K562 (cell line): ENCODE measurements around the gene ASGR2. TPM values are rescaled to one million over a fixed set of nuclear protein-coding genes. Genes with fewer than 3 reads are reported as not detected.
"Not testable (repeated sequence)": the region's sequence is repeated elsewhere in the genome, so short reads cannot be mapped to it uniquely, and the experiment has no call there.

Experiments
- ATAC-seq: fragments of 200-7000 bp; cut with Tn5 transposase; 3 replicates; pipeline ENCODE4 v1.9.1; 2020; ENCODE audit warnings: moderate library complexity
- BruUV-seq: library from RNA; stranded (reverse); fragments of 400-500 nt; replicated peaks from 2 replicates; lab custom pipeline; 2021; lab: Mats Ljungman, UMichigan
- CTCF ChIA-PET: fragments of 300-600 bp; formaldehyde crosslinking; extraction: SDS; loops from one replicate; lab custom pipeline; 2021; ENCODE audit warnings: low intra/inter-chr PET ratio; lab: Yijun Ruan, JAX
- POLR2A ChIA-PET: fragments of 300-600, 350-650 bp; sonication (Branson Sonifier 250); formaldehyde crosslinking; extraction: SDS; loops from one replicate; lab custom pipeline; 2021; ENCODE audit warnings: antibody characterized with exemption, inconsistent platforms; lab: Yijun Ruan, JAX
- DNase-seq, 4 experiments: peaks; one replicate each; pipeline versions ENCODE4 v3.0.0 to v3.0.0-alpha.2; 2011 to 2018; ENCODE audit warnings: low spot score in 3 of 4, mixed read lengths in 3 of 4; ENCODE audit errors: extremely low read depth in 1 of 4
- FAIRE-seq: peaks from 2 replicates; lab custom pipeline; 2011; peaks lifted over from hg19 to GRCh38; lab: Jason Lieb, UNC
- H2AFZ ChIP-seq: 2 replicates; pipeline ENCODE4 v1.6.0; 2011; ENCODE audit warnings: low read depth, low read length, control low read depth, inconsistent platforms
- H3K27ac ChIP-seq: fragments of 200-600 bp; 3 replicates; pipeline ENCODE4 v1.8.0; 2011; ENCODE audit warnings: low read depth, mild to moderate bottlenecking, control low read depth, inconsistent platforms, low read length, moderate library complexity, mixed read lengths; ENCODE audit errors: extremely low read depth
- H3K27me3 ChIP-seq, 2 experiments: fragments of 300-600 bp in 1 of 2; 2 replicates in 1 of 2; 3 replicates in 1 of 2; pipeline versions ENCODE4 v1.6.0 to v1.8.0; 2011; ENCODE audit warnings: inconsistent platforms in 2 of 2, low read length in 2 of 2, mild to moderate bottlenecking in 1 of 2, mixed read lengths in 1 of 2, moderate library complexity in 1 of 2; ENCODE audit not compliant: control insufficient read depth in 2 of 2, insufficient read depth in 2 of 2
- H3K36me3 ChIP-seq: fragments of 300-600 bp; 3 replicates; pipeline ENCODE4 v1.8.0; 2011; ENCODE audit warnings: mild to moderate bottlenecking, low read length, inconsistent platforms; ENCODE audit not compliant: control insufficient read depth, insufficient read depth
- H3K4me1 ChIP-seq, 2 experiments: fragments of 200-600 bp in 1 of 2; replicated peaks in 1 of 2; 2 replicates in 1 of 2; 3 replicates in 1 of 2; pipeline versions ENCODE4 v1.5.1 to v1.8.0; 2011; ENCODE audit warnings: inconsistent platforms in 2 of 2, low read length in 2 of 2, mild to moderate bottlenecking in 1 of 2, mixed read lengths in 1 of 2, moderate library complexity in 1 of 2; ENCODE audit not compliant: control insufficient read depth in 2 of 2, insufficient read depth in 2 of 2
- H3K4me2 ChIP-seq: 2 replicates; pipeline ENCODE4 v1.6.1; 2011; ENCODE audit warnings: low read length, control low read depth, inconsistent platforms, mixed read lengths; ENCODE audit not compliant: insufficient read depth
- H3K4me3 ChIP-seq: fragments of 200-600 bp; sonication (generic), shearing (Covaris generic); 2 replicates; pipeline ENCODE4 v1.5.1; 2016; ENCODE audit warnings: control low read depth, inconsistent platforms
- H3K79me2 ChIP-seq: fragments of 200-600 bp; 3 replicates; pipeline ENCODE4 v1.8.0; 2011; ENCODE audit warnings: low read length, inconsistent platforms; ENCODE audit not compliant: control insufficient read depth, insufficient read depth
- H3K9ac ChIP-seq, 2 experiments: 2 replicates each; pipeline versions ENCODE4 v1.6.0 to v1.6.1; 2011; ENCODE audit warnings: low read depth in 2 of 2, low read length in 2 of 2, control low read depth in 1 of 2, inconsistent platforms in 1 of 2, mild to moderate bottlenecking in 1 of 2, mixed read lengths in 1 of 2; ENCODE audit not compliant: insufficient read depth in 1 of 2
- H3K9me1 ChIP-seq: one replicate; pipeline ENCODE4 v1.6.0; 2011; ENCODE audit warnings: inconsistent platforms, mild to moderate bottlenecking, low read length, moderate library complexity; ENCODE audit not compliant: control insufficient read depth, insufficient read depth
- H3K9me3 ChIP-seq: replicated peaks from 2 replicates; pipeline ENCODE4 v1.5.1; 2011; ENCODE audit warnings: low read depth, low read length, inconsistent platforms; ENCODE audit not compliant: control insufficient read depth, insufficient read depth
- H4K20me1 ChIP-seq: replicated peaks from 2 replicates; pipeline ENCODE4 v1.6.1; 2011; ENCODE audit warnings: low read length, inconsistent platforms, mixed read lengths; ENCODE audit not compliant: control insufficient read depth, insufficient read depth
- C11orf30 ChIP-seq: fragments of 450-650 bp; IDR thresholded peaks from 2 replicates; pipeline ENCODE4 v1.6.1; 2016; ENCODE audit warnings: low read depth, mild to moderate bottlenecking
- COPS2 ChIP-seq: fragments of 450-650 bp; conservative IDR thresholded peaks from 2 replicates; pipeline ENCODE4 v1.6.1; 2016; ENCODE audit warnings: mild to moderate bottlenecking, moderate library complexity
- FOS ChIP-seq: IDR thresholded peaks from 3 replicates; pipeline ENCODE4 v1.6.1; 2011; ENCODE audit not compliant: insufficient read length; ENCODE audit errors: extremely low read depth
- FOXA3 ChIP-seq, 2 experiments: fragments of 450-650 bp in 1 of 2; sonication (generic) in 1 of 2; formaldehyde crosslinking; IDR thresholded peaks in 1 of 2; conservative IDR thresholded peaks in 1 of 2; 2 replicates each; pipeline versions ENCODE4 v1.4.0 to v1.8.0; 2020 to 2022; ENCODE audit warnings: mild to moderate bottlenecking in 2 of 2, missing genetic modification reagents in 1 of 2
- HMGN3 ChIP-seq: IDR thresholded peaks from 2 replicates; pipeline ENCODE4 v1.6.1; 2011; ENCODE audit warnings: borderline replicate concordance, low read depth, mild to moderate bottlenecking, mixed read lengths, low read length; ENCODE audit not compliant: insufficient read length; ENCODE audit errors: extremely low read depth
- IRF2 ChIP-seq: sonication (generic); formaldehyde crosslinking; IDR thresholded peaks from 2 replicates; pipeline ENCODE4 v1.8.1; 2022; ENCODE audit warnings: mild to moderate bottlenecking, missing genetic modification reagents
- USF2 ChIP-seq: sonication (generic); formaldehyde crosslinking; IDR thresholded peaks from 2 replicates; pipeline ENCODE4 v1.5.0; 2020; ENCODE audit warnings: missing genetic modification reagents
- ZNF133 ChIP-seq: fragments of 250-450 bp; sonication (Bioruptor Pico); IDR thresholded peaks from 2 replicates; pipeline ENCODE4 v1.4.0; 2020; ENCODE audit warnings: mild to moderate bottlenecking
- ZNF280A ChIP-seq: fragments of 450-650 bp; IDR thresholded peaks from 2 replicates; pipeline ENCODE4 v1.6.1; 2018; ENCODE audit warnings: mild to moderate bottlenecking, low read depth; ENCODE audit not compliant: partially characterized antibody
- ZNF316 ChIP-seq: fragments of 450-650 bp; IDR thresholded peaks from 2 replicates; pipeline ENCODE4 v1.6.1; 2016
- ZNF324 ChIP-seq: fragments of 250-450 bp; sonication (Bioruptor Pico); IDR thresholded peaks from 2 replicates; pipeline ENCODE4 v1.4.0; 2020; ENCODE audit warnings: mild to moderate bottlenecking
- ZNF639 ChIP-seq, 2 experiments: fragments of 200-800 bp in 1 of 2; sonication (Bioruptor generic) in 1 of 2; sonication (generic) in 1 of 2; formaldehyde crosslinking in 1 of 2; IDR thresholded peaks in 1 of 2; conservative IDR thresholded peaks in 1 of 2; 2 replicates each; pipeline versions ENCODE4 v1.5.0 to v1.6.1; 2016 to 2020; ENCODE audit warnings: missing compliant biosample characterization in 1 of 2, missing genetic modification characterization in 1 of 2, missing genetic modification reagents in 1 of 2
- WGBS: fragments of 100-300 bp; shearing (Covaris generic); methylation state at CpG from one replicate; pipeline ENCODE4 v1.1.6; 2016; ENCODE audit warnings: low coverage, mixed read lengths; ENCODE audit not compliant: insufficient coverage; ENCODE audit errors: missing lambda C conversion rate; 5-methylcytosine and 5-hydroxymethylcytosine counted together
- in situ Hi-C: fragments of 300-500 bp; cut with MboI; formaldehyde crosslinking; loops from 4 replicates; pipeline ENCODE4 v1.15.0; 2018; ENCODE audit warnings: inconsistent platforms, mixed read lengths
- intact Hi-C: fragments of 100-400 bp; cut with micrococcal nuclease; formaldehyde crosslinking; loops from 2 replicates; pipeline ENCODE4 v1.14.2; 2022
- polyA plus RNA-seq, 8 experiments: library from polyadenylated mRNA; depleted of rRNA in 4 of 8; stranded (reverse) in 5 of 8; unstranded in 3 of 8; fragments of >200 nt; fragmentation: Nextera tagmentation in 2 of 8; fragmentation: Illumina TruSeq in 1 of 8; extraction: Ambion mirVana in 2 of 8; extraction: Trizol in 1 of 8; gene quantifications; 2 replicates each; pipeline versions ENCODE4 v1.2.1 to v1.2.3, GENCODE V29; 2011 to 2014; ENCODE audit warnings: inconsistent platforms in 1 of 8, missing spikeins in 1 of 8
- total RNA-seq, 7 experiments: library from RNA; depleted of rRNA in 6 of 7; stranded (reverse); fragments of >200 nt in 6 of 7; fragmentation: Illumina TruSeq in 2 of 7; extraction: Trizol in 2 of 7; gene quantifications; 2 replicates each; pipeline versions ENCODE4 v1.2.1 to v1.2.3, GENCODE V29; 2011 to 2021; ENCODE audit warnings: low replicate concordance in 1 of 7

ASGR2 gene
- total and polyA plus RNA-seq, 9 of the 15 experiments (the other 6 are each of a cell fraction or from before 2014, with no cell fraction given), result not detected

GRCh38 chr17:7088442-7088841 is 26.2 kb downstream of the ASGR2 start:
- in situ Hi-C loops, H3K9me3 ChIP-seq, H3K27me3 ChIP-seq, ATAC-seq, H3K36me3 ChIP-seq, FAIRE-seq, CTCF ChIA-PET, H2AFZ ChIP-seq, POLR2A ChIA-PET, intact Hi-C loops, DNase-seq, H3K4me1 ChIP-seq, H3K9me1 ChIP-seq, H3K4me2 ChIP-seq, H3K27ac ChIP-seq, BruUV-seq, H3K4me3 ChIP-seq, H4K20me1 ChIP-seq, H3K9ac ChIP-seq, H3K79me2 ChIP-seq: not testable (repeated sequence)
- peak in 1 of 2 experiments; percentile 90; a peak in 1 of 4 replicates for TF ChIP-seq FOXA3 (CRISPR knock-in tag; conservative IDR thresholded peaks at IDR 0.05 in 1 of 2, IDR thresholded peaks at IDR 0.05 in 1 of 2)
- 5% methylated on average over 4 of the region's 4 CpGs for WGBS

- Histone ChIP-seq H2AFZ (no peak overlapping the region), H3K4me2 (no peak overlapping the region), H3K4me1 (no peaks in the 10 kb centered on the region; a peak in 1 of 5 replicates), H3K9me1 (no peaks in the 10 kb centered on the region), H3K4me3 (no peak overlapping the region), H3K27me3 (peaks cover 5 to 25% of the 10 kb centered on the region in 2 experiments; a peak in 3 of 5 replicates), H3K27ac (no peak overlapping the region), H3K36me3 (no peaks in the 10 kb centered on the region), H4K20me1 (no peaks in the 10 kb centered on the region), H3K9me3 (no peaks in the 10 kb centered on the region), H3K79me2 (no peaks in the 10 kb centered on the region), H3K9ac (no peak overlapping the region)
- ChIA-PET CTCF (no interaction called here), POLR2A (no interaction called here)
- BruUV-seq, result no TSS peak
- ATAC-seq (no peak), DNase-seq (no peak), FAIRE-seq (no peak)
- in situ Hi-C loops, result no loop called here
- WGBS, result 8% methylated on average over 7 of the region's 7 CpGs
- intact Hi-C loops, result no loop called here
- TF ChIP-seq ZNF324 (CRISPR knock-in tag) (no peak), ZNF280A (no peak), HMGN3 (no peak), FOS (no peak), ZNF133 (CRISPR knock-in tag) (no peak), IRF2 (no peak), ZNF316 (peak; percentile 48), COPS2 (no peak), ZNF639 (CRISPR knock-in tag; conservative IDR thresholded peaks at IDR 0.05 in 1 of 2, IDR thresholded peaks at IDR 0.05 in 1 of 2) (no peak), C11orf30 (peak; percentile 18; the same call in 1 of the 2 replicates), USF2 (CRISPR knock-in tag) (no peak)
These were observed 30.5 kb downstream of the ASGR2 start for GRCh38 chr17:7084088-7084487.
